Right lobe of liver (tissue), 6 donors: ENCODE results near the gene EPHA2. TPM values are rescaled to one million over a fixed set of nuclear protein-coding genes. Genes with fewer than 3 reads are reported as not detected.

Experiments
- ATAC-seq, 4 donors: fragments of 200-7000 bp; cut with Tn5 transposase; one replicate each; pipeline ENCODE4 v1.9.1; 2020; ENCODE audit warnings: mild to moderate bottlenecking in 4 of 4, moderate library complexity in 4 of 4
- DNase-seq, 3 donors: peaks; one replicate each; pipeline ENCODE4 v3.0.0-alpha.2; 2020
- H3K27ac ChIP-seq, 3 donors: fragments of 200-600 bp; one replicate each; pipeline ENCODE4 v1.8.0; 2022
- H3K27me3 ChIP-seq, 2 donors: fragments of 200-600 bp; one replicate each; pipeline ENCODE4 v1.8.0; 2022
- H3K36me3 ChIP-seq, 4 donors: fragments of 200-600 bp; sonication (generic) in 1 of 4; one replicate each; pipeline versions ENCODE4 v1.5.1 to v1.8.0; 2017 to 2022; ENCODE audit warnings: control low read depth in 1 of 4
- H3K4me1 ChIP-seq, 4 donors: fragments of 200-600 bp; sonication (generic) in 1 of 4; one replicate each; pipeline versions ENCODE4 v1.5.1 to v1.8.0; 2017 to 2022; ENCODE audit warnings: control low read depth in 1 of 4
- H3K4me3 ChIP-seq, 3 donors: fragments of 200-600 bp; one replicate each; pipeline ENCODE4 v1.8.0; 2022
- H3K9me3 ChIP-seq, 4 donors: fragments of 200-600 bp; sonication (generic) in 1 of 4; one replicate each; pipeline versions ENCODE4 v1.5.1 to v1.8.0; 2017 to 2022; ENCODE audit warnings: control low read depth in 1 of 4
- POLR2A ChIP-seq: fragments of 450-650 bp; IDR thresholded peaks from one replicate; pipeline ENCODE4 v1.6.1; 2017; ENCODE audit warnings: antibody characterized with exemption, mild to moderate bottlenecking
- WGBS: methylation state at CpG from one replicate; pipeline ENCODE4 v1.1.6; 2018; ENCODE audit warnings: low coverage, low lambda C conversion rate; ENCODE audit not compliant: insufficient coverage; ENCODE audit errors: missing lambda C conversion rate; 5-methylcytosine and 5-hydroxymethylcytosine counted together
- intact Hi-C, 2 donors: fragments of 100-400 bp; cut with DNase I; formaldehyde crosslinking; loops; one replicate each; pipeline versions ENCODE4 v1.11.2 to v1.14.1; 2022
- total RNA-seq, 6 experiments: library from RNA; depleted of rRNA in 2 of 6; stranded (reverse); fragments of >200 nt in 2 of 6; fragmentation: NEBNext Ultra II Directional in 3 of 6; extraction: Animal tissue kit (Norgen Biotek cat#: 25700) in 3 of 6; gene quantifications; one replicate each; pipeline versions ENCODE4 v1.1.0 to v1.2.4, GENCODE V29; 2016 to 2023
- TF ChIP-seq, protein P1 (sequence below), 4 donors: fragments of 200-600 bp in 3 of 4; fragments of 450-650 bp in 1 of 4; IDR thresholded peaks; one replicate each; pipeline versions ENCODE4 v1.5.1 to v1.8.0; 2016 to 2022; ENCODE audit warnings: antibody characterized with exemption in 4 of 4, mild to moderate bottlenecking in 2 of 4
- donor health status: DM: no; HTN: yes; CAD: no.
- donor health status: DM: no; HTN: no; CAD: no.
- donor health status: DM: no; HTN: no; CAD: no.
- donor health status: DM: no; HTN: yes; CAD: no.
- donor health status: DM: no; HTN: yes; CAD: no.

The EPHA2 gene
- total RNA-seq, 6 experiments from 2014 or later, result 6.0 to 14.7 (median 10.8) TPM

DNA sequence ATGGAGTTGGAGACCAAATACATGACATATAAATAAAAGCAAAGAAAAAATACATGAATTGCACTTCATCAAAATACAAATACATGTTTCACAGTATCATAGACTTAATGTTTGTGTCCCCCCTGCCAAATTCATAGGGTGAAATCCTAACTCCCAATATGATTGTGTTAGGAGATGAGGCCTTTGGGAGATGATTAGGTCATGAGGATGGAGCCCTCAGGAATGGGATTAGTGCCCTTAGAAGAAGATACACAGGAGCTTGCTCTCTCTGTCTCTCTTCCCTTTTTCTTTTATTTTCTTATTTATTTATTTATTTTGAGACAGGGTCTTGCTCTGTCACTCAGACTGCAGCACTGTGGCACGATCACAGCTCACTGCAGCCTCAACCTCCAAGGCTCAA is 56.5 kb downstream of the EPHA2 start:
- Histone ChIP-seq H3K4me3 (no peak overlapping the region), H3K9me3 (no peaks in the 10 kb centered on the region), H3K4me1 (peaks cover 0 to 9% (median 0%) of the 10 kb centered on the region in 4 donors), H3K36me3 (no peaks in the 10 kb centered on the region), H3K27ac (no peak overlapping the region), H3K27me3 (no peaks in the 10 kb centered on the region)
- WGBS, result 100% methylated on average over 1 of the region's 1 CpG
- DNase-seq (no peak), ATAC-seq (no peak)
- intact Hi-C loops, result no loop called here
- TF ChIP-seq, protein P1, sequence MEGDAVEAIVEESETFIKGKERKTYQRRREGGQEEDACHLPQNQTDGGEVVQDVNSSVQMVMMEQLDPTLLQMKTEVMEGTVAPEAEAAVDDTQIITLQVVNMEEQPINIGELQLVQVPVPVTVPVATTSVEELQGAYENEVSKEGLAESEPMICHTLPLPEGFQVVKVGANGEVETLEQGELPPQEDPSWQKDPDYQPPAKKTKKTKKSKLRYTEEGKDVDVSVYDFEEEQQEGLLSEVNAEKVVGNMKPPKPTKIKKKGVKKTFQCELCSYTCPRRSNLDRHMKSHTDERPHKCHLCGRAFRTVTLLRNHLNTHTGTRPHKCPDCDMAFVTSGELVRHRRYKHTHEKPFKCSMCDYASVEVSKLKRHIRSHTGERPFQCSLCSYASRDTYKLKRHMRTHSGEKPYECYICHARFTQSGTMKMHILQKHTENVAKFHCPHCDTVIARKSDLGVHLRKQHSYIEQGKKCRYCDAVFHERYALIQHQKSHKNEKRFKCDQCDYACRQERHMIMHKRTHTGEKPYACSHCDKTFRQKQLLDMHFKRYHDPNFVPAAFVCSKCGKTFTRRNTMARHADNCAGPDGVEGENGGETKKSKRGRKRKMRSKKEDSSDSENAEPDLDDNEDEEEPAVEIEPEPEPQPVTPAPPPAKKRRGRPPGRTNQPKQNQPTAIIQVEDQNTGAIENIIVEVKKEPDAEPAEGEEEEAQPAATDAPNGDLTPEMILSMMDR (IDR thresholded peaks at IDR 0.05), result no peak
- no peak for TF ChIP-seq POLR2A

DNA sequence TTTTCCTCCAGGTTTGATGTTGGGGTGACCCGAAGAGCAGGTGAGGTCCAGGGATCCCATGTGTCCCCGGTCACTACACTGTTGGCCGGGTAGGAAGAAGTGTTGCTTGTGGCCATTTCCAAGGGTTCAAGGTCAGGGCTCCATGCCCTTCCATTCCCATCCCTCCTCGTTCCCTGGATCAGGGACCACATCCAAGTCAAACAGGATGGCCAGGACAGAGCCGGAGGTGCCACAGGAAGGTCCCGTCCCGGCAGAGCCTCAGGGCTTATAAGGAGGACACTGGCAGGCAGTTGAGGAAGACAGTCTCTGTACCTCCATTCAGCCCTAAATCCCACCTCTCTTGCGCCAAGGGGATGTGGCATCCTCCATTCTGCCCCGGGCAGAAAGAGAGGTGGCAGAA is 60.4 kb downstream of the EPHA2 start:
- ATAC-seq (peak; percentile 57 to 93 (median 68)), DNase-seq (peak in 1 of 3 donors; percentile 70)
- intact Hi-C loops, result no loop called here
- Histone ChIP-seq H3K4me1 (peaks cover 0 to 9% (median 0%) of the 10 kb centered on the region in 4 donors), H3K4me3 (no peak overlapping the region), H3K9me3 (no peaks in the 10 kb centered on the region), H3K36me3 (no peaks in the 10 kb centered on the region), H3K27ac (no peak overlapping the region), H3K27me3 (no peaks in the 10 kb centered on the region)
- WGBS, result 17% methylated on average over 5 of the region's 9 CpGs
- TF ChIP-seq POLR2A, result no peak
- TF ChIP-seq, protein P1 (IDR thresholded peaks at IDR 0.05), result no peak

DNA sequence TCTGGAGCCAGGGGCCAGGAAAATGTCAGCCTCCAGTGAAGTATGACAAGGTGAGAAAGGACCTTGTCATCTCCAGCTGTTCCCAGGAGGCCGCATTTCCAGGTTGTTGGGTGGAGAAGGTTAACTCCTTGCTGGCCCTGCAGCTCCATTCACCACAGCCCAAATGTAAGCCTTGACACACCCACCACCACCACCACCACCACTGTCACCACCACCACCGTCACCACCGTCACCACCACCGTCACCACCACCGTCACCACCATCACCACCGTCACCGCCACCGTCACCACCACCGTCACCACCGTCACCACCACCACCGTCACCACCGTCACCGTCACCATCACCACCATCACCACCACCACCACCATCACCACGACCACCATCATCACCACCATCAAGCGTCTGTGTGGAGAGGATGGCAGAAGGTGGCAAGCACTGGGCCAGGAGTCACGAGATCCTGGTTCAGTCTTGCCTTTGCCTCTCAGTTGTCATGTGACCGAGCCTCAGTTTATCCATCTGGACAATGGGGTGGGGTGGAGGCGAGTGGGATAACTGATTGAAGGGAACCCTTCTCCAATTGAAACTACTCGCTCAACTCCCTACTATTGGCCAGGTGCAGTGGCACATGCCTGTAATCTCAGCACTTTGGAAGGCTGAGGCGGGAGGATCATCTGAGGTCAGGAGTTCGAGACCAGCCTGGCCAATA is 61.3 kb downstream of the EPHA2 start:
- DNase-seq, result no peak
- TF ChIP-seq POLR2A, result no peak
- TF ChIP-seq, protein P1 (IDR thresholded peaks at IDR 0.05), result no peak
- no peak overlapping the region for H3K4me3 ChIP-seq

DNA sequence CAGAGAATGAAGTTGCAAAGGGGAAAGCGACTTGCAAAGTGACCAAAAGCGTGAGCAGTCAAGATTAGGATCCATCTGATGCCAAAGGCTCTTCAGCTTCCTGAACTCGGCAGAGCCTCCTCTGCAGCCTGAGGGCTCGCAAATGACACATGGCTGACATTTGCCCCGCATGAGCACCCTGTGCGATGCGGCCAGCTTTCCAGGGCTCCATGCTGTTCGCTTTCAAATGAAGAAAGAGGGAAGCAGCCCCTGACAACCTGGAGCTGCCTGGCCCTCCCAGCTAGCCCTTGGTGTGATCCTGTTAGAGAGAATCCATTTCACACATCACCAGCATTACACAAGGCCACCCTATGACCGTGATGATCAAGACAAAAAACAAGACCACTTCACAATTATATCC is 62.3 kb downstream of the EPHA2 start:
- H3K27ac ChIP-seq, result no peak overlapping the region
- intact Hi-C loops, result no loop called here
- TF ChIP-seq, protein P1 (IDR thresholded peaks at IDR 0.05), result no peak
- no peak for TF ChIP-seq POLR2A
- ATAC-seq (no peak), DNase-seq (no peak)
- no peaks in the 10 kb centered on the region for H3K36me3 ChIP-seq
- WGBS, result 81% methylated on average over 4 of the region's 9 CpGs
- no peak overlapping the region for H3K4me3 ChIP-seq
- peaks cover 0 to 9% (median 0%) of the 10 kb centered on the region in 4 donors for H3K4me1 ChIP-seq
- H3K27me3 ChIP-seq, result no peaks in the 10 kb centered on the region
- H3K9me3 ChIP-seq, result no peaks in the 10 kb centered on the region

More for the DNA sequence above, 61.3 kb downstream of the EPHA2 start:
- Histone ChIP-seq H3K36me3 (no peaks in the 10 kb centered on the region), H3K9me3 (no peaks in the 10 kb centered on the region), H3K4me1 (peaks cover 0 to 9% (median 0%) of the 10 kb centered on the region in 4 donors), H3K27ac (no peak overlapping the region), H3K27me3 (no peaks in the 10 kb centered on the region)
- WGBS, result 79% methylated on average over 18 of the region's 21 CpGs
- ATAC-seq, result no peak
- intact Hi-C loops, result no loop called here
